MM.1S (cell line): ENCODE data around the gene GYPC.

Source experiments
- DNase-seq: peaks from one replicate; pipeline ENCODE4 v3.0.0-alpha.2; 2015
- H2AFZ ChIP-seq: fragments of 300-600 bp; sonication (generic); 2 replicates; pipeline ENCODE4 v1.6.0; 2016; ENCODE audit warnings: antibody characterized with exemption, low read length
- H3F3A ChIP-seq: fragments of 300-600 bp; sonication (generic); 2 replicates; pipeline ENCODE4 v1.6.1; 2016; ENCODE audit warnings: mild to moderate bottlenecking, antibody characterized with exemption, low read length, moderate library complexity, mixed read lengths; ENCODE audit not compliant: insufficient read depth
- H3K27ac ChIP-seq: fragments of 300-600 bp; sonication (generic); 2 replicates; pipeline ENCODE4 v1.5.1; 2016; ENCODE audit warnings: mild to moderate bottlenecking, low read length
- H3K27me3 ChIP-seq: fragments of 300-600 bp; sonication (generic); replicated peaks from 2 replicates; pipeline ENCODE4 v1.6.0; 2016; ENCODE audit warnings: low read length; ENCODE audit not compliant: insufficient read depth
- H3K36me3 ChIP-seq: fragments of 300-600 bp; sonication (generic); replicated peaks from 2 replicates; pipeline ENCODE4 v1.6.1; 2016; ENCODE audit warnings: mild to moderate bottlenecking, low read length, mixed read lengths; ENCODE audit not compliant: insufficient read depth
- H3K4me1 ChIP-seq: fragments of 300-600 bp; sonication (generic); 2 replicates; pipeline ENCODE4 v1.6.1; 2016; ENCODE audit warnings: low read length, mixed read lengths
- H3K4me2 ChIP-seq: fragments of 300-600 bp; sonication (generic); 2 replicates; pipeline ENCODE4 v1.6.0; 2016; ENCODE audit warnings: low read depth, low read length
- H3K4me3 ChIP-seq: fragments of 300-600 bp; sonication (generic); 2 replicates; pipeline ENCODE4 v1.5.1; 2016; ENCODE audit warnings: low read length, mixed read lengths
- H3K79me2 ChIP-seq: fragments of 300-600 bp; sonication (generic); 2 replicates; pipeline ENCODE4 v1.6.1; 2016; ENCODE audit warnings: mixed run types, low read length, mixed read lengths
- H3K9ac ChIP-seq: fragments of 300-600 bp; sonication (generic); 2 replicates; pipeline ENCODE4 v1.6.1; 2016; ENCODE audit warnings: low read length, mixed read lengths
- H3K9me2 ChIP-seq: fragments of 300-600 bp; sonication (generic); replicated peaks from 2 replicates; pipeline ENCODE4 v1.6.1; 2016; ENCODE audit warnings: mild to moderate bottlenecking, low read length, mixed read lengths; ENCODE audit not compliant: insufficient read depth
- H3K9me3 ChIP-seq: fragments of 300-600 bp; sonication (generic); replicated peaks from 2 replicates; pipeline ENCODE4 v1.6.1; 2016; ENCODE audit warnings: mild to moderate bottlenecking, low read length, mixed read lengths; ENCODE audit not compliant: insufficient read depth
- H4K20me1 ChIP-seq: fragments of 300-600 bp; sonication (generic); 2 replicates; pipeline ENCODE4 v1.6.1; 2016; ENCODE audit warnings: mild to moderate bottlenecking, low read length, moderate library complexity, mixed read lengths; ENCODE audit not compliant: insufficient read depth
- EZH2 ChIP-seq: fragments of 300-600 bp; sonication (generic); optimal IDR thresholded peaks from 2 replicates; pipeline ENCODE3; 2017; ENCODE audit warnings: low read depth, mild to moderate bottlenecking, antibody characterized with exemption, low read length, mixed read lengths
- EZH2phosphoT487 ChIP-seq: fragments of 300-600 bp; sonication (generic); IDR thresholded peaks from 2 replicates; pipeline ENCODE4 v1.6.1; 2018; ENCODE audit warnings: antibody characterized with exemption, low read length
- TF ChIP-seq, protein P1 (sequence below): fragments of 300-600 bp; sonication (generic); IDR thresholded peaks from 2 replicates; pipeline ENCODE4 v1.5.1; 2016; ENCODE audit warnings: antibody characterized with exemption, low read length, mixed read lengths

GYPC gene

DNA sequence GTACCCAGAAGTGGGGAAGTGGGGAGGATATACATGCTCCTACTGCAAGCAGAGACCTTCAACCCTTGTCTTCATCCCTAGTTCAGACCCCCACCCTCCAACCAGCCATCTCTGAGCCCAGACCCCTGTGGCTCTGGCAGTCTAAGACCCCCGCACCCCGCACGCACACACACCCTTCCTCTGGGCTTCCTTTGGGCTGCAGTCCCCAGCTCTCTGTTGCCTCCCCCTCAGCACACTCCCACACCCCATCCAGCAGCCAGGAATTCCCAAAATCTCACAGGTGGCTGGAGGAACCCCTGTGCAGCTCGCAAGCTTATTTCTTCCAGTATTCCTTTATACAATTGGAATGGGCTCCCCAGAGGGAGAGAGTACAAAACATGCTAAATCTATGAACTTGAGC lies 13.9 kb upstream of the GYPC start:
- TF ChIP-seq, protein P1, sequence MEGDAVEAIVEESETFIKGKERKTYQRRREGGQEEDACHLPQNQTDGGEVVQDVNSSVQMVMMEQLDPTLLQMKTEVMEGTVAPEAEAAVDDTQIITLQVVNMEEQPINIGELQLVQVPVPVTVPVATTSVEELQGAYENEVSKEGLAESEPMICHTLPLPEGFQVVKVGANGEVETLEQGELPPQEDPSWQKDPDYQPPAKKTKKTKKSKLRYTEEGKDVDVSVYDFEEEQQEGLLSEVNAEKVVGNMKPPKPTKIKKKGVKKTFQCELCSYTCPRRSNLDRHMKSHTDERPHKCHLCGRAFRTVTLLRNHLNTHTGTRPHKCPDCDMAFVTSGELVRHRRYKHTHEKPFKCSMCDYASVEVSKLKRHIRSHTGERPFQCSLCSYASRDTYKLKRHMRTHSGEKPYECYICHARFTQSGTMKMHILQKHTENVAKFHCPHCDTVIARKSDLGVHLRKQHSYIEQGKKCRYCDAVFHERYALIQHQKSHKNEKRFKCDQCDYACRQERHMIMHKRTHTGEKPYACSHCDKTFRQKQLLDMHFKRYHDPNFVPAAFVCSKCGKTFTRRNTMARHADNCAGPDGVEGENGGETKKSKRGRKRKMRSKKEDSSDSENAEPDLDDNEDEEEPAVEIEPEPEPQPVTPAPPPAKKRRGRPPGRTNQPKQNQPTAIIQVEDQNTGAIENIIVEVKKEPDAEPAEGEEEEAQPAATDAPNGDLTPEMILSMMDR, result no peak
- TF ChIP-seq EZH2phosphoT487, result no peak
- TF ChIP-seq EZH2, result no peak
- Histone ChIP-seq H3K4me3 (no peak overlapping the region), H3F3A (no peaks in the 10 kb centered on the region)

DNA sequence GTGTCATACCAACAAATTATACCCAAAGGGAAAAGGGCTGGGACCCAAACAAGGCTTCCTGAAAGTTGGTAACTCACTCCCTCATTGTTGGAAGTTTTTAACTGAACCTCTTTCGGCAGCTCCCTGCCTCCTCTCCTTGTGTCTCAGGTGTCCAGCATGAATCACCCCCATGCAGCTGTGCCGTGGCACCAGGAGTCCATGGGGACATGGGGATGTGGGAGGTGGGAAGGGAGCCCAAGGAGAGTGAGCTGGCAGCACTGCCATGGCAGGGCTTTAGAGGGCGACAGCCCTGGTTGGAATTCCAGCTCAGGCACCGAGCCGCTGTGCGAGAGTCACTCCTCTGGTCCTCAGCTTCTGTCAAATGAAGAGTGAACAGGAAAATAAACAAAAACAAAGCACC lies 12.5 kb upstream of the GYPC start:
- Histone ChIP-seq H3K9me2 (no peaks in the 10 kb centered on the region), H4K20me1 (no peaks in the 10 kb centered on the region), H3K4me1 (no peaks in the 10 kb centered on the region), H3K27ac (no peak overlapping the region), H3K79me2 (no peaks in the 10 kb centered on the region), H3K4me2 (no peak overlapping the region), H3K9me3 (no peaks in the 10 kb centered on the region), H3K36me3 (no peaks in the 10 kb centered on the region), H3K4me3 (no peak overlapping the region), H3F3A (no peaks in the 10 kb centered on the region), H3K9ac (no peak overlapping the region), H3K27me3 (no peaks in the 10 kb centered on the region), H2AFZ (no peak overlapping the region)
- TF ChIP-seq, protein P1, result no peak
- TF ChIP-seq EZH2phosphoT487 (no peak), EZH2 (no peak)
- no peak for DNase-seq

More for the DNA sequence above, 13.9 kb upstream of the GYPC start:
- H3K9me3 ChIP-seq, result no peaks in the 10 kb centered on the region
- no peaks in the 10 kb centered on the region for H3K36me3 ChIP-seq
- DNase-seq, result no peak
- no peaks in the 10 kb centered on the region for H3K9me2 ChIP-seq
- no peak overlapping the region for H2AFZ ChIP-seq
- H3K4me1 ChIP-seq, result no peaks in the 10 kb centered on the region
- no peak overlapping the region for H3K9ac ChIP-seq
- H4K20me1 ChIP-seq, result no peaks in the 10 kb centered on the region
- no peak overlapping the region for H3K27ac ChIP-seq
- H3K27me3 ChIP-seq, result no peaks in the 10 kb centered on the region
- no peaks in the 10 kb centered on the region for H3K79me2 ChIP-seq
- no peak overlapping the region for H3K4me2 ChIP-seq

GRCh38 chr2:126643972-126644371 lies 12.0 kb upstream of the GYPC start:
- H3K27me3 ChIP-seq, result no peaks in the 10 kb centered on the region
- no peaks in the 10 kb centered on the region for H3K9me3 ChIP-seq
- H3K9ac ChIP-seq, result no peak overlapping the region
- no peak overlapping the region for H2AFZ ChIP-seq
- H3K36me3 ChIP-seq, result no peaks in the 10 kb centered on the region
- no peak for DNase-seq
- TF ChIP-seq EZH2, result no peak
- TF ChIP-seq, protein P1, result no peak
- no peak for TF ChIP-seq EZH2phosphoT487
- H3F3A ChIP-seq, result no peaks in the 10 kb centered on the region
- no peaks in the 10 kb centered on the region for H4K20me1 ChIP-seq
- no peak overlapping the region for H3K4me3 ChIP-seq
- no peaks in the 10 kb centered on the region for H3K4me1 ChIP-seq
- no peaks in the 10 kb centered on the region for H3K9me2 ChIP-seq
- H3K27ac ChIP-seq, result no peak overlapping the region
- no peaks in the 10 kb centered on the region for H3K79me2 ChIP-seq
- no peak overlapping the region for H3K4me2 ChIP-seq
